Mesendoderm (in vitro differentiated cells): ENCODE measurements around the gene SELENBP1.
"Not testable (repeated sequence)": the region's sequence is repeated elsewhere in the genome, so short reads cannot be mapped to it uniquely, and the experiment has no call there.

Experiments
- DNase-seq: peaks from one replicate; pipeline ENCODE4 v3.0.0; 2013
- H2AK5ac ChIP-seq: 2 replicates; pipeline ENCODE4 v1.6.1; 2013; ENCODE audit warnings: low read length, inconsistent platforms
- H2BK120ac ChIP-seq: 2 replicates; pipeline ENCODE4 v1.6.1; 2013; ENCODE audit warnings: low read depth, mild to moderate bottlenecking, low read length, moderate library complexity, mixed read lengths
- H2BK15ac ChIP-seq: replicated peaks from 2 replicates; pipeline ENCODE4 v1.6.1; 2013; ENCODE audit warnings: low read depth, mild to moderate bottlenecking, moderate library complexity
- H2BK5ac ChIP-seq: 2 replicates; pipeline ENCODE4 v1.6.1; 2013; ENCODE audit warnings: low read length, inconsistent platforms
- H3K18ac ChIP-seq: 2 replicates; pipeline ENCODE4 v1.6.1; 2013; ENCODE audit warnings: mild to moderate bottlenecking, low read length, mixed read lengths
- H3K23ac ChIP-seq: one replicate; pipeline ENCODE4 v1.6.1; 2013; ENCODE audit warnings: low read length
- H3K27ac ChIP-seq: 2 replicates; pipeline ENCODE4 v1.5.1; 2013; ENCODE audit warnings: low read depth, mild to moderate bottlenecking, inconsistent platforms, low read length, moderate library complexity
- H3K27me3 ChIP-seq: 2 replicates; pipeline ENCODE4 v1.6.1; 2013; ENCODE audit warnings: low read length, control low read depth, mild to moderate bottlenecking, inconsistent platforms; ENCODE audit not compliant: insufficient read depth, poor library complexity
- H3K36me3 ChIP-seq: 2 replicates; pipeline ENCODE4 v1.6.1; 2013; ENCODE audit warnings: low read length, inconsistent platforms; ENCODE audit not compliant: control insufficient read depth, insufficient read depth
- H3K4ac ChIP-seq: one replicate; pipeline ENCODE4 v1.6.1; 2013; ENCODE audit warnings: low read depth, mild to moderate bottlenecking, low read length, moderate library complexity
- H3K4me1 ChIP-seq: 2 replicates; pipeline ENCODE4 v1.6.1; 2013; ENCODE audit warnings: low read depth, low read length, inconsistent platforms; ENCODE audit not compliant: control insufficient read depth
- H3K4me2 ChIP-seq: 2 replicates; pipeline ENCODE4 v1.6.1; 2013; ENCODE audit warnings: low read length
- H3K4me3 ChIP-seq: 2 replicates; pipeline ENCODE4 v1.5.1; 2013; ENCODE audit warnings: mild to moderate bottlenecking, low read length
- H3K56ac ChIP-seq: one replicate; pipeline ENCODE4 v1.6.1; 2013; ENCODE audit warnings: low read length
- H3K79me1 ChIP-seq: 2 replicates; pipeline ENCODE4 v1.6.1; 2013; ENCODE audit warnings: low read length, inconsistent platforms
- H3K79me2 ChIP-seq: 2 replicates; pipeline ENCODE4 v1.6.1; 2013; ENCODE audit warnings: mild to moderate bottlenecking, low read length; ENCODE audit not compliant: control insufficient read depth, insufficient read depth
- H3K9ac ChIP-seq: 2 replicates; pipeline ENCODE4 v1.6.1; 2013; ENCODE audit warnings: low read length, inconsistent platforms
- H4K5ac ChIP-seq: one replicate; pipeline ENCODE4 v1.6.1; 2013; ENCODE audit warnings: low read length
- H4K8ac ChIP-seq: one replicate; pipeline ENCODE4 v1.6.1; 2013; ENCODE audit warnings: low read depth, mild to moderate bottlenecking, control low read depth, low read length, moderate library complexity
- WGBS: extraction: QIAGEN DNeasy Blood & Tissue Kit; methylation state at CpG from one replicate; pipeline ENCODE4 v1.1.7; 2013; ENCODE audit warnings: low lambda C conversion rate, missing lambda C conversion rate; ENCODE audit not compliant: insufficient coverage; ENCODE audit errors: extremely low coverage; 5-methylcytosine and 5-hydroxymethylcytosine counted together

SELENBP1 gene

DNA sequence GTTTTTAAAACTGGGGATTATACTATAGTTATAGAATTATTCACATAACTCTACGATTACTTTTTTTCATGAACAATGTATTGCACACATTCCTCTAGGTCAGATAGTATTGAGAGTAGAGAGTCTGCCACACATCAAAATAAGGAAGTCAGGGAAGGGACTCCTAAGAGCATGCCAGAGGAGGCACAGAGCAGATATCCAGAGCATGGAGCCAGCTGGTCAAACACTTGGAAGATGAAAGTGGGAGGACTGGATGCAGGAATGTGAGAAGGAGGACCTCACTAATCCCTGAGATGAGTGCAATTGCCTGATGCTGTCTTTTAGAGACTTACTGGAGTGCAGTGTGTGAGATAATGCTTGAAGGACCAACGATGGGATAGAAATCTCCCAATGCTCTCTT is 15.8 kb downstream of the SELENBP1 start:
- H3K4me1 ChIP-seq = no peaks in the 10 kb centered on the region
- WGBS = no CpG with 5 or more reads among the region's 2 CpGs
- no peak overlapping the region for H3K4ac ChIP-seq
- no peak overlapping the region for H4K8ac ChIP-seq
- H3K23ac ChIP-seq = no peak overlapping the region
- no peaks in the 10 kb centered on the region for H3K36me3 ChIP-seq
- H2BK120ac ChIP-seq = no peak overlapping the region
- H2BK5ac ChIP-seq = no peak overlapping the region
- DNase-seq = peak; percentile 18
- no peak overlapping the region for H3K27ac ChIP-seq
- H3K79me2 ChIP-seq = no peaks in the 10 kb centered on the region
- no peak overlapping the region for H3K4me2 ChIP-seq
- H3K56ac ChIP-seq = no peak overlapping the region
- no peak overlapping the region for H3K9ac ChIP-seq
- H3K18ac ChIP-seq = no peak overlapping the region
- H3K79me1 ChIP-seq = no peaks in the 10 kb centered on the region
- H4K5ac ChIP-seq = no peak overlapping the region
- no peak overlapping the region for H2AK5ac ChIP-seq
- no peaks in the 10 kb centered on the region for H3K27me3 ChIP-seq
- H2BK15ac ChIP-seq = no peak overlapping the region
- no peak overlapping the region for H3K4me3 ChIP-seq

DNA sequence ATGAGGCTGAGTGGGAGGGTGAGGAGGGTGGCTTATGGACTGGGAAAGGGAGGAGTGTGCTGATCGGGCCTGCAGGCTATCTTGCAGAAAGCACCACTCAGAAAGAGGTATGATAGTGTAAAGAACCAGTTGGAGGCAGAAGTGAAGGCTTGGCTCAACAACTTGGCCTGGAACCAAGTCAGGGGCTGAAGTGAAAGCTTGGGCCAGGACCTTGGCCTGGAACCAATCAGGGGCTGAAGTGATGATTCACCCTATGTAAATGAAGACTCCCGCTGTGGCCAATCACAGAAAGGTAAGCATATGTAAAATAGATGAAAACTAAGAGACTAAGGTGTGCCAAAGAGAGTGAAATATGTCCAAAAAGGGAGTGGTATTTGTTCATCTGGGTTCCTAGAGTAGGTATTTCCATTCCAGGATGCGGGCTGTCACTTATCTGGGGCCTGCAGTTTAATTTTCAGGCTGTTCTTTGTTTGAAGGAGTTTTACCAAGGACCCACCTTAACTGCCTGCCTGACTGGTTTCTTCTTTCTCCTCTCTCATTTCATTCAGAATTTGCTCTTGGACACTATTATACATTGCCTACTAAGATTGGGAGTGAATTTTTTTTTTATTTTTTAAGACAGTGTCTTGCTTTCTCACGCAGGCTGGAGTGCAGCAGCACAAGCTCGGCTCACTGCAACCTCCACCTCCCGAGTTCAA is 20.3 kb downstream of the SELENBP1 start:
- no peak overlapping the region for H3K18ac ChIP-seq
- H3K79me2 ChIP-seq = no peaks in the 10 kb centered on the region
- H3K56ac ChIP-seq = no peak overlapping the region
- H3K9ac ChIP-seq = no peak overlapping the region
- no peak overlapping the region for H3K4me3 ChIP-seq
- H3K4me2 ChIP-seq = no peak overlapping the region
- H2BK15ac ChIP-seq = no peak overlapping the region
- no peaks in the 10 kb centered on the region for H3K27me3 ChIP-seq
- H2BK120ac ChIP-seq = no peak overlapping the region
- no peaks in the 10 kb centered on the region for H3K79me1 ChIP-seq
- no peak for DNase-seq
- no CpG with 5 or more reads among the region's 6 CpGs for WGBS
- H4K5ac ChIP-seq = no peak overlapping the region
- no peak overlapping the region for H3K27ac ChIP-seq
- no peak overlapping the region for H3K23ac ChIP-seq
- H3K36me3 ChIP-seq = no peaks in the 10 kb centered on the region
- H3K4ac ChIP-seq = no peak overlapping the region
- no peak overlapping the region for H2AK5ac ChIP-seq
- H2BK5ac ChIP-seq = no peak overlapping the region
- peaks cover 4% of the 10 kb centered on the region for H3K4me1 ChIP-seq
- H4K8ac ChIP-seq = no peak overlapping the region

DNA sequence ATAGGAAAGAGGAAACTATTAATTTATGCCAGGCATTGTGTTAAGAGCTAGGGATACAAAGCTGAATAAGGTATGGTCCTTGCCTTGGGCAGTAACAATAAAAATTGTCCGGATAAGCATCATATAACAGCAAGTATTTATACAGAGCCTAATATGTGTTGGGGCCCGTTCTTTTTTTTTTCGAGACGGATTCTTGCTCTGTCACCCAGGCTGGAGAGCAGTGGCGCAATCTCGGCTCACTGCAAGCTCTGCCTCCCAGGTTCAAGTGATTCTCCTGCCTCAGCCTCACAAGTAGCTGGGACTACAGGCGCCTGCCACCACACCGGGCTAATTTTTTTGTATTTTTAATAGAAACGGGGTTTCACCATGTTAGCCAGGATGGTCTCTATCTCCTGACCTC is 22.2 kb downstream of the SELENBP1 start:
- WGBS = no CpG with 5 or more reads among the region's 9 CpGs

GRCh38 chr1:151347523-151348246 is 24.8 kb downstream of the SELENBP1 start:
- Histone ChIP-seq H2BK15ac (peak overlapping the region; percentile 37), H3K79me1 (peaks cover 8% of the 10 kb centered on the region), H3K36me3 (peaks cover 4% of the 10 kb centered on the region), H4K8ac (no peak overlapping the region), H3K9ac (peak overlapping the region; percentile 57), H3K23ac (no peak overlapping the region), H3K27me3 (no peaks in the 10 kb centered on the region), H2BK5ac (no peak overlapping the region), H3K4me1 (peaks cover 9% of the 10 kb centered on the region), H4K5ac (no peak overlapping the region), H3K79me2 (peaks cover 6% of the 10 kb centered on the region), H3K4me3 (no peak overlapping the region), H3K18ac (no peak overlapping the region), H3K27ac (peak overlapping the region; percentile 16), H3K4ac (no peak overlapping the region), H2AK5ac (no peak overlapping the region), H2BK120ac (no peak overlapping the region), H3K4me2 (peak overlapping the region; percentile 52), H3K56ac (peak overlapping the region; percentile 71)
- DNase-seq = no peak
- no CpG with 5 or more reads among the region's 12 CpGs for WGBS

More for the DNA sequence above, 22.2 kb downstream of the SELENBP1 start:
- H3K4me1 ChIP-seq, H3K9ac ChIP-seq, H3K4ac ChIP-seq, H3K79me1 ChIP-seq, H3K79me2 ChIP-seq, H2AK5ac ChIP-seq, H3K23ac ChIP-seq, H3K4me3 ChIP-seq, H4K8ac ChIP-seq, H3K27me3 ChIP-seq, DNase-seq, H3K4me2 ChIP-seq, H2BK15ac ChIP-seq, H3K27ac ChIP-seq, H3K56ac ChIP-seq, H3K36me3 ChIP-seq, H2BK120ac ChIP-seq, H3K18ac ChIP-seq, H2BK5ac ChIP-seq, H4K5ac ChIP-seq: not testable (repeated sequence)

- H3K4me3 ChIP-seq = peak within 1 kb of the TSS; percentile 86
- H4K5ac ChIP-seq = peak within 1 kb of the TSS; percentile 97
- peak within 1 kb of the TSS; percentile 83 for H3K18ac ChIP-seq
- peaks cover 6% of the 10 kb centered on the region for H3K79me2 ChIP-seq
- no peak within 1 kb of the TSS for H3K23ac ChIP-seq
- H3K36me3 ChIP-seq = peaks cover 4% of the 10 kb centered on the region
- H2BK120ac ChIP-seq = no peak within 1 kb of the TSS
- H3K4me1 ChIP-seq = peaks cover 9% of the 10 kb centered on the region
- H3K4me2 ChIP-seq = peak within 1 kb of the TSS; percentile 99
- peak within 1 kb of the TSS; percentile 97 for H3K56ac ChIP-seq
- H3K9ac ChIP-seq = peak within 1 kb of the TSS; percentile 91
- H3K27ac ChIP-seq = peak within 1 kb of the TSS; percentile 95
- DNase-seq = peak; percentile 100
- H3K27me3 ChIP-seq = no peaks in the 10 kb centered on the region
- H3K4ac ChIP-seq = peak within 1 kb of the TSS; percentile 41
- H2AK5ac ChIP-seq = no peak within 1 kb of the TSS
- no CpG with 5 or more reads among the region's 38 CpGs for WGBS
- no peak within 1 kb of the TSS for H4K8ac ChIP-seq
- H2BK5ac ChIP-seq = peak within 1 kb of the TSS; percentile 81
- peak within 1 kb of the TSS; percentile 37 for H2BK15ac ChIP-seq
- peaks cover 8% of the 10 kb centered on the region for H3K79me1 ChIP-seq
Measured at GRCh38 chr1:151346769-151347522, 25.6 kb downstream of the SELENBP1 start, which contains the start of gene RFX5. Gene RFX5 (minus strand): TSS chr1:151347252. CDS start chr1:151346320, 932 bp downstream.
